Measurements from ENCODE around the gene SMIM13.
A peak's percentile ranks its signal among the peaks of the same experiment; 100 is the strongest.

SMIM13 gene

GRCh38 chr6:11166948-11167347 is 73.3 kb downstream of the SMIM13 start:
- H3K4me3 ChIP-seq (IDR thresholded peaks at IDR 0.05; ENCODE audit: insufficient read depth, low read depth, low read length): no peak overlapping the region
- H3K9ac ChIP-seq: no peak overlapping the region
- H3K4me2 ChIP-seq: no peak overlapping the region
- no peaks in the 10 kb centered on the region for H3K27me3 ChIP-seq (ENCODE audit: insufficient read depth, low read depth)
- H3K27ac ChIP-seq: no peak overlapping the region
- no peaks in the 10 kb centered on the region for H3K36me3 ChIP-seq (ENCODE audit: insufficient read depth)
- H2AFZ ChIP-seq (ENCODE audit: low read depth): no peak overlapping the region
- TF ChIP-seq CTCF (conservative IDR thresholded peaks at IDR 0.05; ENCODE audit: low read depth, low read length): no peak
- no peaks in the 10 kb centered on the region for H4K20me1 ChIP-seq (ENCODE audit: insufficient read depth)
- H3K79me2 ChIP-seq (ENCODE audit: insufficient read depth, low read depth): no peaks in the 10 kb centered on the region
- H3K4me1 ChIP-seq (ENCODE audit: low read depth, poor library complexity, severe bottlenecking): no peaks in the 10 kb centered on the region

- Histone ChIP-seq H3K4me3 (IDR thresholded peaks at IDR 0.05; ENCODE audit: insufficient read depth, low read depth, low read length) (no peak overlapping the region), H3K4me2 (no peak overlapping the region), H3K9ac (no peak overlapping the region), H3K4me1 (ENCODE audit: low read depth, poor library complexity, severe bottlenecking) (no peaks in the 10 kb centered on the region), H3K36me3 (ENCODE audit: insufficient read depth) (no peaks in the 10 kb centered on the region), H3K79me2 (ENCODE audit: insufficient read depth, low read depth) (no peaks in the 10 kb centered on the region), H4K20me1 (ENCODE audit: insufficient read depth) (no peaks in the 10 kb centered on the region), H3K27me3 (ENCODE audit: insufficient read depth, low read depth) (no peaks in the 10 kb centered on the region), H3K27ac (no peak overlapping the region), H2AFZ (ENCODE audit: low read depth) (no peak overlapping the region)
- no peak for TF ChIP-seq CTCF (conservative IDR thresholded peaks at IDR 0.05; ENCODE audit: low read depth, low read length)
Measured at GRCh38 chr6:11168091-11168635, 74.5 kb downstream of the SMIM13 start.

GRCh38 chr6:11171952-11172351 is 78.3 kb downstream of the SMIM13 start:
- Histone ChIP-seq H3K79me2 (ENCODE audit: insufficient read depth, low read depth) (no peaks in the 10 kb centered on the region), H3K27ac (no peak overlapping the region), H3K9ac (no peak overlapping the region), H3K4me3 (IDR thresholded peaks at IDR 0.05; ENCODE audit: insufficient read depth, low read depth, low read length) (no peak overlapping the region), H4K20me1 (ENCODE audit: insufficient read depth) (no peaks in the 10 kb centered on the region), H3K36me3 (ENCODE audit: insufficient read depth) (no peaks in the 10 kb centered on the region), H3K4me2 (no peak overlapping the region), H2AFZ (ENCODE audit: low read depth) (no peak overlapping the region), H3K4me1 (ENCODE audit: low read depth, poor library complexity, severe bottlenecking) (no peaks in the 10 kb centered on the region), H3K27me3 (ENCODE audit: insufficient read depth, low read depth) (no peaks in the 10 kb centered on the region)
- TF ChIP-seq CTCF (conservative IDR thresholded peaks at IDR 0.05; ENCODE audit: low read depth, low read length): no peak

GRCh38 chr6:11172501-11173327 is 79.1 kb downstream of the SMIM13 start:
- no peak overlapping the region for H3K9ac ChIP-seq
- peak; percentile 84 for TF ChIP-seq CTCF (conservative IDR thresholded peaks at IDR 0.05; ENCODE audit: low read depth, low read length)

More at GRCh38 chr6:11172501-11173327, 79.1 kb downstream of the SMIM13 start:
- Histone ChIP-seq H3K4me2 (no peak overlapping the region), H3K4me3 (IDR thresholded peaks at IDR 0.05; ENCODE audit: insufficient read depth, low read depth, low read length) (no peak overlapping the region), H4K20me1 (ENCODE audit: insufficient read depth) (no peaks in the 10 kb centered on the region), H3K27me3 (ENCODE audit: insufficient read depth, low read depth) (no peaks in the 10 kb centered on the region), H3K36me3 (ENCODE audit: insufficient read depth) (no peaks in the 10 kb centered on the region), H2AFZ (ENCODE audit: low read depth) (no peak overlapping the region), H3K4me1 (ENCODE audit: low read depth, poor library complexity, severe bottlenecking) (no peaks in the 10 kb centered on the region), H3K79me2 (ENCODE audit: insufficient read depth, low read depth) (no peaks in the 10 kb centered on the region), H3K27ac (no peak overlapping the region)
